ENCODE measurements around the gene OAS1.
"Not testable (repeated sequence)": the region's sequence is repeated elsewhere in the genome, so short reads cannot be mapped to it uniquely, and the experiment has no call there.

Gene OAS1

GRCh38 chr12:112938751-112939150 lies 32.0 kb downstream of the OAS1 start:
- peak; percentile 4 for DNase-seq

DNA sequence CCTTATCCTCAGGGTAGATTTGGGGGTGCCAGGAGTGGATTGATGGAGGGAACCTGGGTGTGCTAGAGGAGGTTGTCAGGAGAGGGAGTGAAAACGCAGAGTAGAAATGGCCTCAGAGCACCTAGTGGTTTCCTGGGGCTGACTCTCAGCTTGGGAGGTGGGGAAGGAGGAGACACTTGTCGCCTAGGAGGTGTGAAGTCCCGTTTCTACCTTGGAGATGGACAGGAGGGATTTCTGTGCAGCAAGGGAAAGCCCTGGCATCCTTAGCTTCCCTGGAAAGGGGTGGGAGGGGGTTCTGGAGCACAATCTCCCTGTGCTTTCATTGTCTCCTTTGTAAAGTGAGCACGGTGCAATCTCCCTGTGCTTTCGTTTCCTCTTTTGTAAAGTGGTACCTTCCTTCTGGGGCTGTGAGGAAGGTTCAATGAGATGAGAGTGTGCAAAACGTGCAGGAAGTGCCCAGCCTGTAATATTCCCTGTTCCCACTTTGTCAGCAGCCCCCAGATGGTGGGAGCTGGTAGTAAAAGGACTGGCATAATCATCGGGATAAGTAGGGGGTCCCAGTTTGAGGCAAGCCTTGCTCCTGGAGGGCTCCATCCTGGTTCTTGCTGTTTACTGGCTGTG lies 33.1 kb downstream of the OAS1 start:
- no peak for DNase-seq

GRCh38 chr12:112941528-112942335 lies 35.0 kb downstream of the OAS1 start:
- DNase-seq: no peak

- no peak for DNase-seq
Measured at GRCh38 chr12:112942572-112942971, 35.8 kb downstream of the OAS1 start.

- DNase-seq: no peak
Measured at GRCh38 chr12:112944024-112944690, 37.4 kb downstream of the OAS1 start.

GRCh38 chr12:112945515-112945914 lies 38.8 kb downstream of the OAS1 start:
- DNase-seq: no peak

DNA sequence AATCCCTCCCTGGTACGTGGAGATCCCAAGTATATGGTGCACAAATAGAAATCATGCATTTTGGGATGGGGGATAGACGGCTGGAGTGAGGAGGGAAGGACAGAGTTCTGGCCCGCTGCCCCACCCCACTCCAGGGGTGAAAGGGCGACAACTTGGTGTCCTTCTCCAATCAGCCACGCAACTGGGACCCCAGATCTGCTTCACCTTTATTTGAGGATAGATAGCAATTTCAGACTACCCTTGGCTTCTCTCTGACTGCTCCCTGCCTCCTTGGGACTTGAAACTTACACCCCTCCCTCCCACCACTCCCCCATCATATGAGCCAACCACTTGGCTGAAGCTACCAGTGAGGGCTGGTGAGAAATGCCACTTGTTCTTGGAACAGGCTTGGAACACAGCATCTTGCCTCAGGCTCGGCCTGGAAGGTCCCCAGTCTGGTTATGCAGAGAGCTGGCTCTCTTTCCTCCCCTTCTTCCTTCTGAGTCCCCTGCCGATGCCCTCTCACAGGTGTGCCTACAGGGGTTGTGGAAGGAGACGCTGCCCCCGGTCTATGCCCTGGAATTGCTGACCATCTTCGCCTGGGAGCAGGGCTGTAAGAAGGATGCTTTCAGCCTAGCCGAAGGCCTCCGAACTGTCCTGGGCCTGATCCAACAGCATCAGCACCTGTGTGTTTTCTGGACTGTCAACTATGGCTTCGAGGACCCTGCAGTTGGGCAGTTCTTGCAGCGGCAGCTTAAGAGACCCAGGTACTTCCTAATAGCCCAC lies 39.7 kb downstream of the OAS1 start:
- no peak for DNase-seq

DNA sequence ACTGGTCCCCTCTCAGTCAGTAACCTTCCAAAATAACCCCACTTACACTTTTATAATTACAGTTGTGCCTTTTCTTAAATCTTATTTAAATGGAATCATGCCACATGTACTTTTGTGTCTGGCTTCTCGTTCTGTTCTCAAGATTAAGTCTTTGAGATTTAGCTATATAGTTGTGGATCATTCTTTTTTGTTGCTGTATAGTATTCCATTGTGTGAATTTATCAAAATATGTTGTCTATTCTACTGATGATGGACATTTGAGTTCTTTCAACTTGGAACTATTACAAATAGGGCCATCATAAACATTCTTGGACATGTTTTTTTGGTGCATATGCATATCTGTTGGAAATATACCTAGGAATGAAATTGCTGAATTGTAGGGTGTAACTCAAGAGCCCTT lies 40.6 kb downstream of the OAS1 start:
- DNase-seq: no peak

DNA sequence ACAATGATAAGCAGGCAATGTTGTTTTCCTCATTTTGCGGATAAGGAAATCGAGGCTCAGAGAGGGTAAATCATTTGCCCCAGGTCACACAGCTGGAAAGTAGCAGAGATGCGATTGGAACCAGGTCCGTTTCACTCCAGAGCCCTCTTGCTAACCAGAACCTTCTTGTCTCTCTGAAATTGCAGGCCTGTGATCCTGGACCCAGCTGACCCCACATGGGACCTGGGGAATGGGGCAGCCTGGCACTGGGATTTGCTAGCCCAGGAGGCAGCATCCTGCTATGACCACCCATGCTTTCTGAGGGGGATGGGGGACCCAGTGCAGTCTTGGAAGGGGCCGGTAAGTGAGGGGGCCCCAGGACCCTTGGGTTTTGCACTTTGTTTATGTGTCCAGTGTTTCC lies 41.0 kb downstream of the OAS1 start:
- no peak for DNase-seq

DNA sequence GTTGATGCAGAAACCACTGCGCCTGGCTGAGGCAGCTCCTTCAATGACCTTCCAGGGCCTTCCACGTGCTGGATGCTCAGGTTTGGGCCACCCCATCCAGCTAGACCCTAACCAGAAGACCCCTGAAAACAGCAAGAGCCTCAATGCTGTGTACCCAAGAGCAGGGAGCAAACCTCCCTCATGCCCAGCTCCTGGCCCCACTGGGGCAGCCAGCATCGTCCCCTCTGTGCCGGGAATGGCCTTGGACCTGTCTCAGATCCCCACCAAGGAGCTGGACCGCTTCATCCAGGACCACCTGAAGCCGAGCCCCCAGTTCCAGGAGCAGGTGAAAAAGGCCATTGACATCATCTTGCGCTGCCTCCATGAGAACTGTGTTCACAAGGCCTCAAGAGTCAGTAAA lies 42.0 kb downstream of the OAS1 start:
- no peak for DNase-seq

- no peak for DNase-seq
Measured at GRCh38 chr12:112950701-112951100, 43.9 kb downstream of the OAS1 start.

GRCh38 chr12:112957125-112957524 lies 50.4 kb downstream of the OAS1 start:
- DNase-seq: not testable (repeated sequence)

- no peak for DNase-seq
Measured at GRCh38 chr12:112961074-112961473, 54.3 kb downstream of the OAS1 start.

- DNase-seq: no peak
Measured at GRCh38 chr12:112961536-112961935, 54.8 kb downstream of the OAS1 start.

- no peak for DNase-seq
Measured at GRCh38 chr12:112962561-112962960, 55.8 kb downstream of the OAS1 start.

GRCh38 chr12:112963227-112963861 lies 56.6 kb downstream of the OAS1 start:
- DNase-seq: no peak

GRCh38 chr12:112964067-112964670 lies 57.4 kb downstream of the OAS1 start:
- DNase-seq: no peak

DNA sequence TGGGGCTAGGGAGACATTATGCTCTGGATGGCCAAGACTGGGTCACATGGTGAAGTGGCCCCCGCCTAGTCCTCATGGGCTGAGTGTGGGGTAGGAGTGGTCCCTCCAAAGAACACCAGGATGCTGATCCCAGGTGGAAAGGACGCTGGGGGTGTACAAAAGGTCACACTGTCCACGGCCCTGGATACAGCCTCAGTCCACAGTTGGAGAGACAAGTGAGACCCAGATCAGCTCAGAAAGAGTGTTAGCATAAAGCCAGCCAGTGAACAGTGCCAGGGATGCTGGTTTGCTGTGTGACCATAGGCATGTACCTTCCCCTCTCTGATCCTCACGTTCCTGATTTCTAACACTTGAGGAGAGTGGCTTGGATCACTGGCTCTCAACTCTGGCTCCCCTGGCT lies 58.2 kb downstream of the OAS1 start:
- DNase-seq: no peak

DNA sequence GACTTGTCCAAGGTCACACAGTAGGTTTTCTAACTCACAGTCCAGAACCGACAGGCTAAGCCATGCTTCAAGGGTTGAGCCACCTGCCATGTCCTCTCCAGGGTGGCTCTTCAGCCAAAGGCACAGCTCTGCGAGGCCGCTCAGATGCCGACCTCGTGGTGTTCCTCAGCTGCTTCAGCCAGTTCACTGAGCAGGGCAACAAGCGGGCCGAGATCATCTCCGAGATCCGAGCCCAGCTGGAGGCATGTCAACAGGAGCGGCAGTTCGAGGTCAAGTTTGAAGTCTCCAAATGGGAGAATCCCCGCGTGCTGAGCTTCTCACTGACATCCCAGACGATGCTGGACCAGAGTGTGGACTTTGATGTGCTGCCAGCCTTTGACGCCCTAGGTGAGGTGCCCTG lies 58.9 kb downstream of the OAS1 start:
- no peak for DNase-seq

DNA sequence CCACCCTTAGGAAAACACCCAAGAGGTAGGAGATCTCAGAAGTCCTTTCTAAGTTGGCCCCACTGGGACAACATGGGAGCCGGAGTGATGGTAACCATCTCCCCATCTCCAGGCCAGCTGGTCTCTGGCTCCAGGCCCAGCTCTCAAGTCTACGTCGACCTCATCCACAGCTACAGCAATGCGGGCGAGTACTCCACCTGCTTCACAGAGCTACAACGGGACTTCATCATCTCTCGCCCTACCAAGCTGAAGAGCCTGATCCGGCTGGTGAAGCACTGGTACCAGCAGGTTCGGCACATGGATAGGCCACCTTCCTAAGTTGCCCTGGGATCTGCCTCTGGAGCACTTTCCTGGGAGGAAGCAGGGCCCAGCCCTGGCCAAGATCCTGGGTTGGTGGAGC lies 60.5 kb downstream of the OAS1 start:
- DNase-seq: no peak

GRCh38 chr12:112967858-112968257 lies 61.1 kb downstream of the OAS1 start:
- DNase-seq: no peak
